Measurements from ENCODE around the gene MPPED1. TPM values are rescaled to one million over a fixed set of nuclear protein-coding genes. Genes with fewer than 3 reads are reported as not detected.

The MPPED1 gene
- total RNA-seq, 3 donors from 2014 or later: 0.17 TPM; not detected in 2

- Histone ChIP-seq H3K36me3 (ENCODE audit: low read depth) (no peaks in the 10 kb centered on the region), H3K4me1 (ENCODE audit: low read depth) (no peaks in the 10 kb centered on the region), H3K9me3 (no peaks in the 10 kb centered on the region), H3K4me3 (no peak overlapping the region)
- no peak for ATAC-seq
- peak in 1 of 3 donors; percentile 36 for DNase-seq
- intact Hi-C loops (cut with DNase I, micrococcal nuclease): no loop called here
- no peak for TF ChIP-seq CTCF (IDR thresholded peaks at IDR 0.05)
Observed at GRCh38 chr22:43421046-43421665, 9.3 kb downstream of the MPPED1 start.

- DNase-seq: peak in 1 of 3 donors; percentile 19
- intact Hi-C loops (cut with DNase I, micrococcal nuclease): no loop called here
- no peaks in the 10 kb centered on the region for H3K4me1 ChIP-seq (ENCODE audit: low read depth)
- H3K4me3 ChIP-seq: no peak overlapping the region
- H3K9me3 ChIP-seq: no peaks in the 10 kb centered on the region
- ATAC-seq: no peak
- no peak for TF ChIP-seq CTCF (IDR thresholded peaks at IDR 0.05)
- no peaks in the 10 kb centered on the region for H3K36me3 ChIP-seq (ENCODE audit: low read depth)
Observed at GRCh38 chr22:43421914-43422615, 10.3 kb downstream of the MPPED1 start.

GRCh38 chr22:43423046-43423445 lies 11.2 kb downstream of the MPPED1 start:
- no peak overlapping the region for H3K4me3 ChIP-seq
- TF ChIP-seq CTCF (IDR thresholded peaks at IDR 0.05): no peak
- H3K4me1 ChIP-seq (ENCODE audit: low read depth): no peaks in the 10 kb centered on the region
- no peaks in the 10 kb centered on the region for H3K9me3 ChIP-seq
- H3K36me3 ChIP-seq (ENCODE audit: low read depth): no peaks in the 10 kb centered on the region
- intact Hi-C loops (cut with DNase I, micrococcal nuclease): no loop called here
- peak in 1 of 3 donors; percentile 22 for DNase-seq
- no peak for ATAC-seq

GRCh38 chr22:43424201-43424600 lies 12.4 kb downstream of the MPPED1 start:
- Histone ChIP-seq H3K9me3 (no peaks in the 10 kb centered on the region), H3K4me1 (ENCODE audit: low read depth) (no peaks in the 10 kb centered on the region), H3K4me3 (no peak overlapping the region), H3K36me3 (ENCODE audit: low read depth) (no peaks in the 10 kb centered on the region)
- no peak for TF ChIP-seq CTCF (IDR thresholded peaks at IDR 0.05)
- intact Hi-C loops (cut with DNase I, micrococcal nuclease): no loop called here
- ATAC-seq (no peak), DNase-seq (peak in 1 of 3 donors; percentile 9)

GRCh38 chr22:43424666-43425630 lies 13.1 kb downstream of the MPPED1 start:
- H3K4me1 ChIP-seq (ENCODE audit: low read depth): no peaks in the 10 kb centered on the region
- ATAC-seq (no peak), DNase-seq (peak in 1 of 3 donors; percentile 37)
- intact Hi-C loops (cut with DNase I, micrococcal nuclease): no loop called here
- H3K36me3 ChIP-seq (ENCODE audit: low read depth): no peaks in the 10 kb centered on the region
- H3K9me3 ChIP-seq: no peaks in the 10 kb centered on the region
- no peak for TF ChIP-seq CTCF (IDR thresholded peaks at IDR 0.05)
- H3K4me3 ChIP-seq: no peak overlapping the region
